ENCODE measurements around the gene SLAMF8. TPM values are rescaled to one million over a fixed set of nuclear protein-coding genes. Genes with fewer than 3 reads are reported as not detected.

The SLAMF8 gene
- total RNA-seq, 1 experiment from 2014 or later = not detected

- TF ChIP-seq NR2C2 (CRISPR knock-in tag; IDR thresholded peaks at IDR 0.05) (no peak), HMGXB4 (CRISPR knock-in tag; IDR thresholded peaks at IDR 0.05) (no peak), CTCF (IDR thresholded peaks at IDR 0.05) (no peak), MXD4 (CRISPR knock-in tag; IDR thresholded peaks at IDR 0.05; ENCODE audit: borderline replicate concordance) (no peak), TEAD1 (CRISPR knock-in tag; IDR thresholded peaks at IDR 0.05) (no peak), ARID4B (CRISPR knock-in tag; IDR thresholded peaks at IDR 0.05; ENCODE audit: borderline replicate concordance) (no peak), SOX15 (CRISPR knock-in tag; IDR thresholded peaks at IDR 0.05) (no peak), ERG (CRISPR knock-in tag; IDR thresholded peaks at IDR 0.05) (no peak), E2F5 (CRISPR knock-in tag; IDR thresholded peaks at IDR 0.05) (no peak), CBFB (CRISPR knock-in tag; IDR thresholded peaks at IDR 0.05; ENCODE audit: low read depth) (no peak), ESRRA (CRISPR knock-in tag; IDR thresholded peaks at IDR 0.05; ENCODE audit: borderline replicate concordance) (no peak), FOXK1 (CRISPR knock-in tag; IDR thresholded peaks at IDR 0.05) (no peak)
- Mint-ChIP-seq H3K27ac (peak overlapping the region; percentile 63; the same call in 1 of the 2 replicates), H3K36me3 (no peaks in the 10 kb centered on the region), H3K4me1 (peaks cover 8% of the 10 kb centered on the region), H3K4me3 (no peak overlapping the region), H3K9me3 (no peaks in the 10 kb centered on the region), H3K27me3 (ENCODE audit: low read depth) (peaks cover under 1% of the 10 kb centered on the region)
- no peak for DNase-seq (ENCODE audit: low spot score)
- POLR2A ChIA-PET = interaction anchor here (0.7 kb wide), 1 partner anchor 67 kb away, joined by 3 read pairs; no protein-coding TSS in a partner anchor
- no peak for ATAC-seq
- CTCF ChIA-PET = interaction anchor here (0.6 to 3.8 kb wide), 7 partner anchors 12 to 190 kb away, joined by 3 to 13 read pairs (median 5); no protein-coding TSS in a partner anchor
Observed at GRCh38 chr1:159817276-159818041, 9.2 kb upstream of the SLAMF8 start.
